Cerebellar nuclear complex (tissue), 1 donor: Measurements from ENCODE around the gene FAH.
"Not testable (repeated sequence)": the region's sequence is repeated elsewhere in the genome, so short reads cannot be mapped to it uniquely, and the experiment has no call there.

Experiments
- DNase-seq, 2 experiments: peaks; one replicate each; lab custom pipeline; 2025; lab: John Stamatoyannopoulos, UW

The FAH gene

GRCh38 chr15:80152896-80153876 lies at the start of gene FAH:
Gene FAH, plus strand, starts transcription at chr15:80152999. Its CDS starts 56 bp downstream, at chr15:80153055.
- no peak for DNase-seq

- no peak for DNase-seq
Observed at GRCh38 chr15:80105193-80105592, 47.6 kb upstream of the FAH start.

- no peak for DNase-seq
Observed at GRCh38 chr15:80105595-80105994, 47.2 kb upstream of the FAH start.

- no peak for DNase-seq
Observed at GRCh38 chr15:80106051-80106450, 46.7 kb upstream of the FAH start.

GRCh38 chr15:80107204-80107603 lies 45.6 kb upstream of the FAH start:
- no peak for DNase-seq

GRCh38 chr15:80107774-80108173 lies 45.0 kb upstream of the FAH start:
- DNase-seq = no peak

- no peak for DNase-seq
Observed at GRCh38 chr15:80109388-80109787, 43.4 kb upstream of the FAH start.

- DNase-seq = no peak
Observed at GRCh38 chr15:80110920-80111319, 41.9 kb upstream of the FAH start.

GRCh38 chr15:80114114-80114513 lies 38.7 kb upstream of the FAH start:
- DNase-seq = no peak

- DNase-seq = no peak
Observed at GRCh38 chr15:80115021-80115420, 37.8 kb upstream of the FAH start.

GRCh38 chr15:80118956-80119355 lies 33.8 kb upstream of the FAH start:
- DNase-seq = peak in 1 of 2 experiments; percentile 29

- no peak for DNase-seq
Observed at GRCh38 chr15:80120636-80121035, 32.2 kb upstream of the FAH start.

GRCh38 chr15:80121546-80121945 lies 31.3 kb upstream of the FAH start:
- no peak for DNase-seq

GRCh38 chr15:80123034-80123433 lies 29.8 kb upstream of the FAH start:
- DNase-seq = no peak

GRCh38 chr15:80127253-80127652 lies 25.5 kb upstream of the FAH start:
- not testable (repeated sequence) for DNase-seq

- no peak for DNase-seq
Observed at GRCh38 chr15:80127911-80128310, 24.9 kb upstream of the FAH start.

- no peak for DNase-seq
Observed at GRCh38 chr15:80132382-80132781, 20.4 kb upstream of the FAH start.

GRCh38 chr15:80136854-80137253 lies 15.9 kb upstream of the FAH start:
- no peak for DNase-seq

- no peak for DNase-seq
Observed at GRCh38 chr15:80138961-80139360, 13.8 kb upstream of the FAH start.

GRCh38 chr15:80140909-80141308 lies 11.9 kb upstream of the FAH start:
- no peak for DNase-seq

GRCh38 chr15:80141916-80142598 lies 10.7 kb upstream of the FAH start:
- DNase-seq = no peak

- DNase-seq = no peak
Observed at GRCh38 chr15:80142646-80143045, 10.2 kb upstream of the FAH start.

- no peak for DNase-seq
Observed at GRCh38 chr15:80151148-80151547, 1.7 kb upstream of the FAH start.
